Measurements from ENCODE around the gene SYT1.
"Not testable (repeated sequence)": the region's sequence is repeated elsewhere in the genome, so short reads cannot be mapped to it uniquely, and the experiment has no call there.

Gene SYT1

DNA sequence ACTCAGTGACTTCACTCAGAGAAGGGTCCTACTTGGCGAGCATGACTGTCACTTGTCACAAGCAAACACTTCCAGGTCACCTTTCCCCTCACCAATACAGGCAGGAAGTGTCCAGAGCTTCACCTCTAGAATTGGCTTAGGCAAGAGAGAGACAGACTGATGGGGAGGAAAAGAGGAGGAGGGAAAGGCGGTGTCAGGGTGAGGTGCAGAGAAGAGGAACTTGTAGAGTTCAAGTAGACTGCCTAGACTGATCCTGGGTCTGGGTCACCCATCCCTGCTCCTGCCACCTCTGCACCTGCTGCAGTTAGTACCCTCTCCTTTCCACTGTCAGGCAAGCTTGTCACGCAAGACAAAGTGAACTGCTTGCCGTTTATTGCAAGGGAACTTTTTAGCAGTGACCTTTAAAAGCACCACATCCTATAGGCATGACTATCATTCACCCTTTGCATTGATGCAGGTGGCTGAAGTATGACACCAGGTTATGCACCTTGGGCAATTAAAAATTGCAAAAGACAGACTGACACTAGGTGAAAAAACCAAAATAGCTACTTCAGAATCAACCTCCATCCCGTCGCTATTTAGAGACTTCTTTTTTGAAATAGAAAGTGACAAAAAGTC, 292.4 kb downstream of the SYT1 start:
- no peak for DNase-seq

GRCh38 chr12:79161249-79161934, 296.8 kb downstream of the SYT1 start:
- DNase-seq, result no peak

DNA sequence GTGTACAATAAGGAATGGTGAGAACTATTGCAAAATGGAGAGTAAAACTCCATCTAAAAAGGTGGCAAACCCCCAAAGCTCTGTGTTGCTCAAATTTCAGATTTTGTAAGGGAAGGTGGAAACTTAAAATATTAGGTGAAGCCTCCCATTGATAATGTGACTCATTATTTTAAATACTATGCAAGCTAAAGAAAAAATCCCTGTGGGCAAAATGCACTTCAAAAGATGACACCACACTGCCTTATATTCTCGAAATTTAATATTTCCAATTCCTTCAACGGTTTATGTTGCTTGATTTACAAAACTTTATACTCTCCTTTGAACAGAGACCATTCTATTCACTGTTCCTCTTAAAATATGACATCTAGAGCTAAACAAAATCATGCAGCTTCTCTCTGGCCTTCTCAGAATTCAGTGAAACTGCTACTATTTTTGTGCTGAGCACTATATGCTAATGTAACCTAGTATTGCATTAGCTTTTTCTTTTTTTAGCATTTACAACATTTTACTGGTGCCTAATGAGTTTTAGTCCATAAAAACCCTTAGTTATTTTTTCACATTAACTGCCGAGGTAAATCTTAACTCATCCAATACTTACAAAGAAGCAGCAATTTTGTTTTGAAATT, 297.7 kb downstream of the SYT1 start:
- no peak for DNase-seq

DNA sequence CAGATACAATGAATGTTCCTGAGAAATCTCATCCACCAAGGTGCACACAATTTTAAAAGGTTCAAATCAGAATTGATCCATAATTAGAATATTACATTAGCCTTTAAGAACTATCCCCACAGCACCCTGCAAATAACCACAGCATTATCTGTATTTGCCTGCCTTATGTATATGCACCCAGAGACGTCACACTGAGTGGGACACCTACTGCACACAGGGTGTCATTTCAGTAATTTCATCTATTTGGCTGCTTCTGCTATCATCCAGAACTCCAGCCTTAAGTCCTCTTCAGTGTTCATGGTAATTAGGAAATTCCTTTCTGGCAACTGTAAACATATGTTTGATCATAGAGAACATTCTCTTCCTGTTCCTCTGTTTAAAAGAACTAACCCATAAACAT, 298.4 kb downstream of the SYT1 start:
- no peak for DNase-seq

GRCh38 chr12:79164890-79165289, 300.3 kb downstream of the SYT1 start:
- no peak for DNase-seq

- no peak for DNase-seq
These were observed 304.1 kb downstream of the SYT1 start for GRCh38 chr12:79168687-79169086.

DNA sequence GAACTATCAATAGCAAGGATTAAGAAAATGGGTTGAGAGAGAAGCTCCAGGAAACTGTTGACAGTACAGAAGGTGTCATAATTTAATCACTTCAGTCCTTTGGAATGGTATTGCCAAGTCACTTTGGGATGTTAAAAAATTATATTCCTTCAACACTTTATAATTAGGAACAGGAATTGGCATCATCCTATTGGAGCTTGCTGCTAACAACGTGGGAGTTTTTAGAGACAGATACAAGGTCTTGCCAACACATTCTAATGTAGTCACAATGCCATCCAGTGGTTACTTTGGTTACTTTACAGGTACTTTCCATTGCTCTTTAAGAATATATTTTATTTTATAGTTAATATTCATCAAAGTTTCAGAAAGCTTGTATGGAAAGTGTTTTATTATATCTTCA, 310.1 kb downstream of the SYT1 start:
- no peak for DNase-seq

- no peak for DNase-seq
These were observed 318.4 kb downstream of the SYT1 start for GRCh38 chr12:79183003-79183402.

- DNase-seq, result no peak
These were observed 319.4 kb downstream of the SYT1 start for GRCh38 chr12:79183926-79184325.

GRCh38 chr12:79186506-79186905, 321.9 kb downstream of the SYT1 start:
- DNase-seq, result no peak

- DNase-seq, result no peak
These were observed 322.5 kb downstream of the SYT1 start for GRCh38 chr12:79187032-79187431.

GRCh38 chr12:79191391-79191790, 326.8 kb downstream of the SYT1 start:
- DNase-seq, result no peak

DNA sequence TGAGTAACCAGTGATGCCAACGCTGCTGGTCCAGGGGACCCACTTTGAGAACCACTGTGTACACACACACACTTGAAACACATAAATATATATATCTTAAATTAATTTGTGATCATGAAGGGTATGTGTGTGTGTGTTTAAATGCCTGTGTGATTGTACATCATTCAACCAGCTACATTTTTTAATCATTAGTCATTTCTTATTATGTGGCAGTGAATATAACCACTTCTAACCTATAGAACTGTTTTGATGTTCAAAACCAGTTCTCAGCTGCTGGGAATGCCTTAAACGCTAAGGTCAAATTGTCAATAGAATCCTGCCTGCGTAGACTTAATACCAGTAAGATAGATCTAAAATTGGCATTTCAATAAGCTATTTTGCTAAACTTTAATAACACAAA, 330.0 kb downstream of the SYT1 start:
- DNase-seq, result no peak

GRCh38 chr12:79199166-79199565, 334.6 kb downstream of the SYT1 start:
- no peak for DNase-seq

- no peak for DNase-seq
These were observed 335.6 kb downstream of the SYT1 start for GRCh38 chr12:79200176-79200575.

DNA sequence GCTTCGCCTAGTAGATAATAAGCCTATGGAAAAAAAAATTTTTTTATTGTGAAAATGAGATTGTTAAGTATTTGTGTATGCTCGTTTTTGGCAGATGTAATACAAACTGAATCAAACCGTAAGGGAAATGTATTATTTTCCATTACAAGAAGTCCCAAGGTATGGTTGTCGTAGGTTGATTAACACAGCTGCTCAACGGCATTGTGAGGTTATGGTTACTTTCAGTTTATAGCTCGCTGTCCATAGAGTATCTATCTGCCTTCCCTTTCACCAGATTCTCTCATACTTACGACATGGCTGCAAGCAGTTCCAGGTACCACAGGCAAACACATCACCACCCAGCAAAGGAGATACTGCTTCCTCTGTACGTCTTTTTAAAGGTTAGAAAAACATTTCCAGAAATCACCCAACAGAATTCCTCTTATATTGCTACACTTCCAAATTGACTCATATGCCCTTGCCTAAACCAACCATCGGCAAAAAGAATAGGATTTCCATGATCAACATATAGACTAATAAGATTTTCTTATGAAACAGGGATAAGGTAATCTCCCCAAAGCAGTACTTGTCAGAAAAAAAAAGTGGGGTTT, 338.6 kb downstream of the SYT1 start:
- DNase-seq, result no peak

DNA sequence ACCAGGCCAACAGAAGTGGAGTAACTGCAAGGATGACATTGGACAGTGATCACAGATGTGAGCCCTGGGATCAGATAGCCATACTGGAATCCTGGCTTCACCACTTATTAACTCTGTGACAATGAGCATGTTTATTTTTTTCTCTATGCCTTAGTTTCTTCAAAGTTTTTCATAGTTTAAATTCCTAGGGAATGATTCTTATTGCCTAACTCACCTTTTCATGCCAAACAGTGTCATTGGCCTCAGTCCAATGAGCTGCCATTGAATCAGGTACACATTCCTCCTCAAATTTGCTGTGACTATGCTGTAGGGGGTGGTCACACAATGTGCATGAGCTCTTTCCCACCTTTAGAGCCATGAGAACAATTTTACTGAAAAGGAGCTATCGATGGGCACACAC, 342.3 kb downstream of the SYT1 start:
- DNase-seq, result no peak

GRCh38 chr12:79210403-79210802, 345.8 kb downstream of the SYT1 start:
- DNase-seq, result not testable (repeated sequence)

DNA sequence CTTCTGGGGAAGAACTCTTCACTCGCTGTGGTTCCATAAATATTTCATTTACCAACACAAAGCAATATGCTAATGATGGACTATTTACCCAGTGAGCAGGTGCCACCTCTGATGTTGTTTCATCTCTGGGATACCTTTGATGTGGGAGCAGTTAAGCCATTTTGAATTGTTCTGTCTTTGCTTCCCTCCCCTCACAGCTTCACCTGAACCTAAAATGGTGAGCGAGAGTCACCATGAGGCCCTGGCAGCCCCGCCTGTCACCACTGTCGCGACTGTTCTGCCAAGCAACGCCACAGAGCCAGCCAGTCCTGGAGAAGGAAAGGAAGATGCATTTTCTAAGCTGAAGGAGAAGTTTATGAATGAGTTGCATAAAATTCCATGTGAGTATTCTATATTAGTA, 352.7 kb downstream of the SYT1 start:
- DNase-seq, result no peak

- DNase-seq, result no peak
These were observed 358.6 kb downstream of the SYT1 start for GRCh38 chr12:79223210-79223609.

DNA sequence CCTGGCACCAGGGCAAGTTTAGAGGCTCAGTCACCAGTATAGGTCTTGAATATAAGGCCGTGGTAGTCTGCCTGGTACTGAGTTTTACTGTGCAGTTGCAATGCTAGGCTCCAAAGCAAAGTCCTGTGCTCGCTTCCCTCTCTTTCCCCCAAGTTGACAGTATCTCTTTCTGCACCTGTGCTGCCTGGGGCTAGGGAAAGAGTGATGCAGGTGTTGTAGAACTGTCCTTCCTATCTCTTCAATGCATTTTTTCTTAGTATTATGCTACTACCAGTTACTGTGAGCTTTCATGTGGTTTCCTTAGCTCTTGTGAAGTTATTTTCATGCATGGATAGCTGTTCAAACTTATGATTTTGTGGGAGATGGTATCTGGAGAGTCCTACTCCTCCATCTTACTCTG, 359.2 kb downstream of the SYT1 start:
- DNase-seq, result no peak

DNA sequence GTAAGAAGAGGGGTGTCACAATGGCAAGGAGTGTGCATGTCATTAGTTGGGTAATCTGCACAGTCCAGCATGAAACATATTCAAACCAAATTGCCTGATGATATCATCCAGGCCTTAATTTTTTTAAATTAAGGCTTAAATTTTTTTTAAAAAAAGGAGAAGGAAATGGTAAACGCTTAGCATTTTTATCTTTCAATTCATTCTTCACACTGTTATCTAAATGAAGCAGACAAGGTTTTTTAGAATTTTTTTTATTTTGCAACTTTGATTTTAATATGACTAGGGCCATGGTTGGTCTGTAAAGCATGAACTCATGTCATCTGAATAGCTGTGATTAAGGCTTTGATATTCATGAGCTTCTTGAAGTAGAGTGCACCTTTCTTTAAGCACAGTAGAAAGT, 362.5 kb downstream of the SYT1 start:
- no peak for DNase-seq

DNA sequence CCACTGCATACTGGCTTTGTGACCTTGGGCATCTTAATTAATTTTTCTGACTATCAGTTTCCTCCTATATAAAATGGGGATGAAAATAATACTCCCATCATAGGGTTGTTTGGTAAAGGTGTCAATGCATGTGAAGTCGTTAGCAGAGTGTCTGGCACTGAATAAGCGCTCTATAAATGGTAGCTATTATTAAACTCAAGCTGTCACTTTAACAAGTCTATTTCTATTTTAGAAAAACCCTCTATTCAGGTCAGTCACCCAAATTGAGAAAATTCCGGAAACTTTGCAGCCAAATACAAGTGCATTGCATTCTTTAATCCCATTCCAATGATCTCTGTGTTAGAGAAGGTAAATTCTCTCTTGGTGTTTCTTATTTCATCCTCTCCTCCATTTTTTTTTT, 363.1 kb downstream of the SYT1 start:
- no peak for DNase-seq

DNA sequence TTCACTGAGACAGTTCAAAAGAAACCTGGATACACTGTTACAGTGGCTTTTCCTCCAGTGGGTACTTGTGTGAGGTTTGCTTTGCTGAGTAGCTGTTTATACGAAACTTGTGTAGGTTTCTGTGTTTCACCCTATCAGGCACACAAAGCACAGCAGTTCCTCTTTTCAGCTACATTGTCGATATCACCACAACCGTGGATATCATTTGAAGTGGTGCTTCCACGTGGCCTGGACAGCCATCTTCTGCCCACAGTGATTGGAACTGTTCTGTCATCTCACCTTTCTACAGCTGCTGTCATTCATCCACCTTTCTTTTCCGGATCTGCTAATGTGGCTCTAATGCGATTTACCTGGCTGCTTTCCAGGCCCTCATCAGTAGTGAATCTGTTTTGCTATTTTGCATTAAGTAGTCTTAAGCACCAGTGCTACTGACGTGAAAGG, 368.8 kb downstream of the SYT1 start:
- DNase-seq, result no peak
